PC-3 (cell line): ENCODE results near the gene CATSPERB. TPM values are rescaled to one million over a fixed set of nuclear protein-coding genes. Genes with fewer than 3 reads are reported as not detected.
"Not testable (repeated sequence)": the region's sequence is repeated elsewhere in the genome, so short reads cannot be mapped to it uniquely, and the experiment has no call there.

ENCODE experiments used
- ATAC-seq: fragments of 200-7000 bp; cut with Tn5 transposase; 2 replicates; pipeline ENCODE4 v1.9.1; 2020; ENCODE audit warnings: mild to moderate bottlenecking, moderate library complexity
- BruUV-seq: library from RNA; stranded (reverse); fragments of 400-500 nt; replicated peaks from 2 replicates; lab custom pipeline; 2021; lab: Mats Ljungman, UMichigan
- CTCF ChIA-PET: fragments of 300-600 bp; sonication (Branson Sonifier 250); formaldehyde crosslinking; loops from one replicate; lab custom pipeline; 2022; ENCODE audit warnings: antibody characterized with exemption; lab: Charles Lee
- POLR2A ChIA-PET: fragments of 300-600 bp; sonication (Branson Sonifier 250); formaldehyde crosslinking; loops from one replicate; lab custom pipeline; 2022; ENCODE audit warnings: antibody characterized with exemption; ENCODE audit not compliant: unreplicated experiment; lab: Charles Lee
- DNase-seq: peaks from one replicate; pipeline ENCODE4 v3.0.0-alpha.2; 2015
- H2AFZ ChIP-seq: fragments of 300-600 bp; sonication (generic); 2 replicates; pipeline ENCODE4 v1.6.0; 2016; ENCODE audit warnings: antibody characterized with exemption, low read length
- H3F3A ChIP-seq: fragments of 300-600 bp; sonication (generic); one replicate; pipeline ENCODE4 v1.6.0; 2017; ENCODE audit warnings: antibody characterized with exemption, low read length, control low read depth, mild to moderate bottlenecking; ENCODE audit not compliant: unreplicated experiment
- H3K27ac ChIP-seq: fragments of 300-600 bp; sonication (generic); 2 replicates; pipeline ENCODE4 v1.5.1; 2016; ENCODE audit warnings: mild to moderate bottlenecking, low read length
- H3K27me3 ChIP-seq: fragments of 300-600 bp; sonication (generic); 2 replicates; pipeline ENCODE4 v1.6.1; 2016; ENCODE audit warnings: low read length, mixed read lengths
- H3K36me3 ChIP-seq: fragments of 300-600 bp; sonication (generic); 2 replicates; pipeline ENCODE4 v1.6.1; 2016; ENCODE audit warnings: low read depth, mixed run types, low read length, mixed read lengths
- H3K4me1 ChIP-seq: fragments of 300-600 bp; sonication (generic); 2 replicates; pipeline ENCODE4 v1.5.1; 2016; ENCODE audit warnings: low read length; ENCODE audit not compliant: insufficient read depth
- H3K4me2 ChIP-seq: fragments of 300-600 bp; sonication (generic); 2 replicates; pipeline ENCODE4 v1.6.0; 2016; ENCODE audit warnings: low read length
- H3K4me3 ChIP-seq: fragments of 300-600 bp; sonication (generic); 2 replicates; pipeline ENCODE4 v1.5.1; 2016; ENCODE audit warnings: mild to moderate bottlenecking, low read length, mixed read lengths
- H3K79me2 ChIP-seq: fragments of 300-600 bp; sonication (generic); 2 replicates; pipeline ENCODE4 v1.6.1; 2017; ENCODE audit warnings: low read length, mixed read lengths
- H3K9ac ChIP-seq: fragments of 300-600 bp; sonication (generic); 2 replicates; pipeline ENCODE4 v1.6.0; 2016; ENCODE audit warnings: mild to moderate bottlenecking, low read length
- H3K9me2 ChIP-seq: fragments of 300-600 bp; sonication (generic); replicated peaks from 2 replicates; pipeline ENCODE4 v1.6.1; 2016; ENCODE audit warnings: mixed run types, low read length, mixed read lengths
- H3K9me3 ChIP-seq: fragments of 300-600 bp; sonication (generic); 2 replicates; pipeline ENCODE4 v1.6.1; 2016; ENCODE audit warnings: low read length, mixed read lengths
- H4K20me1 ChIP-seq: fragments of 300-600 bp; sonication (generic); 2 replicates; pipeline ENCODE4 v1.6.1; 2016; ENCODE audit warnings: low read length, mixed read lengths
- EZH2 ChIP-seq: fragments of 300-600 bp; sonication (generic); IDR thresholded peaks from one replicate; pipeline ENCODE4 v1.6.1; 2017; ENCODE audit warnings: antibody characterized with exemption, mild to moderate bottlenecking, low read length; ENCODE audit not compliant: unreplicated experiment
- EZH2phosphoT487 ChIP-seq: fragments of 300-600 bp; sonication (generic); IDR thresholded peaks from 2 replicates; pipeline ENCODE4 v1.6.1; 2018; ENCODE audit warnings: mild to moderate bottlenecking, antibody characterized with exemption, low read length, borderline replicate concordance
- intact Hi-C: fragments of 100-400 bp; cut with micrococcal nuclease; formaldehyde crosslinking; loops from 2 replicates; pipeline ENCODE4 v1.9.0; 2023
- total RNA-seq: library from RNA; depleted of rRNA; stranded (reverse); fragments of >200 nt; gene quantifications from 2 replicates; pipeline ENCODE4 v1.2.3, GENCODE V29; 2014
- TF ChIP-seq, protein P1 (sequence below): fragments of 300-600 bp; sonication (generic); conservative IDR thresholded peaks from 2 replicates; pipeline ENCODE4 v1.5.1; 2017; ENCODE audit warnings: antibody characterized with exemption, low read depth, mild to moderate bottlenecking, low read length

The CATSPERB gene
- total RNA-seq, 1 experiment from 2014 or later, result not detected

DNA sequence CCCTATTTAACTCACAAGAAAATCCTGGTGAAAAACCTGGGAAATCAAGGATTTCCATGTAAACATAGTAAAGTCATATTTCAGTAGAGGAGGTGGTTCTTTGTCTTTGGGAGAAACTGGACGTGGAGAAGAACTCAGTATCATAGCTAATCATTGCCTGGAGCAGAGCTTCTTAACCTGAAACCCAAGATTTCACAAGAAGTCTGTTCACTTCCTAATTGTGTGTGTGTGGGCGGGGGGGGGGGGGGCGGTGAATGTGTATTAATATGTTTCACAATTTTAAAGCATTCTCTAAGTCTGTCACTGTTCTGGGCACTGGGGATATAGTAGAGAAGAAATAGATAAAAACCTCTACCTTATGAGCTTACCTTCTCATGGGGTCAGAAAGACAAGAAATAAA, 125.0 kb downstream of the CATSPERB start:
- H3K36me3 ChIP-seq, result no peaks in the 10 kb centered on the region
- H4K20me1 ChIP-seq, result no peaks in the 10 kb centered on the region
- H3K4me3 ChIP-seq, result no peak overlapping the region
- H3K9me2 ChIP-seq, result no peaks in the 10 kb centered on the region
- CTCF ChIA-PET, result no interaction called here
- no peak for DNase-seq
- POLR2A ChIA-PET, result no interaction called here
- no peaks in the 10 kb centered on the region for H3K9me3 ChIP-seq
- H2AFZ ChIP-seq, result no peak overlapping the region
- no peak overlapping the region for H3K4me2 ChIP-seq
- intact Hi-C loops, result no loop called here
- no peak overlapping the region for H3K9ac ChIP-seq
- no peaks in the 10 kb centered on the region for H3K27me3 ChIP-seq
- TF ChIP-seq, protein P1, sequence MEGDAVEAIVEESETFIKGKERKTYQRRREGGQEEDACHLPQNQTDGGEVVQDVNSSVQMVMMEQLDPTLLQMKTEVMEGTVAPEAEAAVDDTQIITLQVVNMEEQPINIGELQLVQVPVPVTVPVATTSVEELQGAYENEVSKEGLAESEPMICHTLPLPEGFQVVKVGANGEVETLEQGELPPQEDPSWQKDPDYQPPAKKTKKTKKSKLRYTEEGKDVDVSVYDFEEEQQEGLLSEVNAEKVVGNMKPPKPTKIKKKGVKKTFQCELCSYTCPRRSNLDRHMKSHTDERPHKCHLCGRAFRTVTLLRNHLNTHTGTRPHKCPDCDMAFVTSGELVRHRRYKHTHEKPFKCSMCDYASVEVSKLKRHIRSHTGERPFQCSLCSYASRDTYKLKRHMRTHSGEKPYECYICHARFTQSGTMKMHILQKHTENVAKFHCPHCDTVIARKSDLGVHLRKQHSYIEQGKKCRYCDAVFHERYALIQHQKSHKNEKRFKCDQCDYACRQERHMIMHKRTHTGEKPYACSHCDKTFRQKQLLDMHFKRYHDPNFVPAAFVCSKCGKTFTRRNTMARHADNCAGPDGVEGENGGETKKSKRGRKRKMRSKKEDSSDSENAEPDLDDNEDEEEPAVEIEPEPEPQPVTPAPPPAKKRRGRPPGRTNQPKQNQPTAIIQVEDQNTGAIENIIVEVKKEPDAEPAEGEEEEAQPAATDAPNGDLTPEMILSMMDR, result no peak
- TF ChIP-seq EZH2phosphoT487 (no peak), EZH2 (no peak)
- no peak overlapping the region for H3K27ac ChIP-seq
- H3K79me2 ChIP-seq, result no peaks in the 10 kb centered on the region
- ATAC-seq, result no peak
- peaks cover 11% of the 10 kb centered on the region for H3K4me1 ChIP-seq
- H3F3A ChIP-seq, result no peaks in the 10 kb centered on the region
- BruUV-seq, result no TSS peak

DNA sequence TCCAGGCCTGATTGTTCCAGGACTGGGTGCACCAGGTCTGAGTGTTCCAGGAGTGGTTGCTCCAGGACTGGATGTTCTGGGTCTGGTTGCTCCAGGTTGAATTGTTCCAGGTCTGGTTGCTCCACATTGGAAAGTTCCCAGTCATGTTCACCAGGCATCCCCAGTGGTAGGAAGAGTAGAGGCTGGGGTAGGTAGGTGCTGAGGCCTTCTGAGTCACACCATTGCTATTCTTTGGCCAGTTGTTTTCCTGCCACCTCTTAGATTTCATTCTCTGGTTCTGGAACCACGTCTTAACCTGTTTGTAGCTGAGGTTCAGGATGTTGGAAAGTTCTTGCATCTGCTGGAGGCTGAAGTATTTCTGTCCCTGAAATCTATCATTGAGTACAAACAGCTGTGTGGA, 127.3 kb downstream of the CATSPERB start:
- ATAC-seq, H3K4me2 ChIP-seq, H2AFZ ChIP-seq, POLR2A ChIA-PET, H3K27ac ChIP-seq, intact Hi-C loops, CTCF ChIA-PET, H3K9me2 ChIP-seq, H3K27me3 ChIP-seq, H3F3A ChIP-seq, BruUV-seq, H4K20me1 ChIP-seq, H3K9me3 ChIP-seq, H3K79me2 ChIP-seq, H3K4me3 ChIP-seq, H3K9ac ChIP-seq, H3K36me3 ChIP-seq, DNase-seq: not testable (repeated sequence)
- peaks cover 11% of the 10 kb centered on the region for H3K4me1 ChIP-seq

DNA sequence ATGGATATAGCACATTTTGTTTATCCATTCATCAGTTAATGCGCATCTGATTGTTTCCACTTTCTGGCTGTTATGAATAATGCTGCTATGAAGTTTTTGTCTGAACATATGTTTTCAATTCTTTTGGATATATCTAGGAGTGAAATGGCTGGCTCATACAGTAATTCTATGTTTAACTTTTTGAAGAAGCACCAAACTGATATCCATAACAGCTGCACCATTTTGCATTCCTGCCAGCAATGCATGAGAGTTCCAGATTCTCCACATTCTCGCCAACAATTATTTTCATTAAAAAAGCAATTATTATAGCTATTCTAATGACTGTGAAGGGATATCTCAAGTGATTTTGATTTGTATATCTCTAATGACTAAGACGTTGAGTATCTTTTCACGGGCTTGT, 131.9 kb downstream of the CATSPERB start:
- intact Hi-C loops, result no loop called here
- BruUV-seq, result no TSS peak
- ATAC-seq (no peak), DNase-seq (no peak)
- Histone ChIP-seq H3K79me2 (no peaks in the 10 kb centered on the region), H3K36me3 (no peaks in the 10 kb centered on the region), H3K4me1 (peaks cover 2% of the 10 kb centered on the region), H3K9me2 (no peaks in the 10 kb centered on the region), H3F3A (no peaks in the 10 kb centered on the region), H3K27me3 (no peaks in the 10 kb centered on the region), H3K9me3 (0 out of 2 replicates have a peak, but pooled peaks cover 4% of the 10 kb centered on the region), H3K9ac (no peak overlapping the region), H3K4me2 (no peak overlapping the region), H4K20me1 (no peaks in the 10 kb centered on the region), H3K27ac (no peak overlapping the region), H2AFZ (no peak overlapping the region), H3K4me3 (no peak overlapping the region)
- CTCF ChIA-PET, result no interaction called here
- TF ChIP-seq, protein P1, result no peak
- no peak for TF ChIP-seq EZH2phosphoT487
- no peak for TF ChIP-seq EZH2
- POLR2A ChIA-PET, result no interaction called here
